ENCODE results near the gene HJURP. TPM values are rescaled to one million over a fixed set of nuclear protein-coding genes. Genes with fewer than 3 reads are reported as not detected.

HJURP gene
- total RNA-seq, 2 experiments from 2014 or later: 139 to 141 TPM

GRCh38 chr2:233845301-233846060 lies 8.9 kb downstream of the HJURP start:
- H3K27me3 Mint-ChIP-seq: no peaks in the 10 kb centered on the region
- ChIA-PET POLR2A (no interaction called here), CTCF (interaction anchor here (0.5 to 1.4 kb wide), 3 partner anchors 11 to 1173 kb away, joined by 3 to 4 read pairs (median 3); no protein-coding TSS in a partner anchor)
- H3K4me3 Mint-ChIP-seq: no peak overlapping the region
- no peaks in the 10 kb centered on the region for H3K9me3 Mint-ChIP-seq
- H3K27ac Mint-ChIP-seq: peak overlapping the region; percentile 65
- peaks cover 56% of the 10 kb centered on the region for H3K4me1 Mint-ChIP-seq
- peaks cover 92% of the 10 kb centered on the region for H3K36me3 Mint-ChIP-seq (ENCODE audit: low read depth)
- no peak for DNase-seq

GRCh38 chr2:233844836-233845235 lies 9.5 kb downstream of the HJURP start:
- Mint-ChIP-seq H3K9me3 (no peaks in the 10 kb centered on the region), H3K4me1 (peaks cover 56% of the 10 kb centered on the region), H3K36me3 (ENCODE audit: low read depth) (peaks cover 93% of the 10 kb centered on the region), H3K27ac (no peak overlapping the region), H3K4me3 (no peak overlapping the region), H3K27me3 (no peaks in the 10 kb centered on the region)
- no peak for DNase-seq
- ChIA-PET POLR2A (no interaction called here), CTCF (interaction anchor here (1.3 kb wide), 1 partner anchor 13 kb away, joined by 4 read pairs; no protein-coding TSS in a partner anchor)

- H3K27me3 Mint-ChIP-seq: no peaks in the 10 kb centered on the region
- CTCF ChIA-PET: interaction anchor here (1.3 kb wide), 1 partner anchor 14 kb away, joined by 4 read pairs; no protein-coding TSS in a partner anchor
Observed at GRCh38 chr2:233844064-233844807, 10.1 kb downstream of the HJURP start.

GRCh38 chr2:233841183-233841582 lies 13.2 kb downstream of the HJURP start:
- Mint-ChIP-seq H3K4me3 (no peak overlapping the region), H3K36me3 (ENCODE audit: low read depth) (peaks cover 89% of the 10 kb centered on the region), H3K4me1 (peaks cover 54% of the 10 kb centered on the region), H3K27me3 (no peaks in the 10 kb centered on the region), H3K27ac (no peak overlapping the region), H3K9me3 (no peaks in the 10 kb centered on the region)
- CTCF ChIA-PET: no interaction called here
- POLR2A ChIA-PET: no interaction called here
- no peak for DNase-seq

More at GRCh38 chr2:233844064-233844807, 10.1 kb downstream of the HJURP start:
- H3K4me1 Mint-ChIP-seq: peaks cover 56% of the 10 kb centered on the region
- peaks cover 90% of the 10 kb centered on the region for H3K36me3 Mint-ChIP-seq (ENCODE audit: low read depth)
- no peak for DNase-seq
- H3K27ac Mint-ChIP-seq: peak overlapping the region; percentile 32
- no peak overlapping the region for H3K4me3 Mint-ChIP-seq
- POLR2A ChIA-PET: no interaction called here
- H3K9me3 Mint-ChIP-seq: no peaks in the 10 kb centered on the region

GRCh38 chr2:233840520-233840919 lies 13.8 kb downstream of the HJURP start:
- ChIA-PET POLR2A (no interaction called here), CTCF (no interaction called here)
- Mint-ChIP-seq H3K36me3 (ENCODE audit: low read depth) (peaks cover 91% of the 10 kb centered on the region), H3K4me1 (peaks cover 52% of the 10 kb centered on the region), H3K9me3 (no peaks in the 10 kb centered on the region), H3K4me3 (no peak overlapping the region), H3K27me3 (no peaks in the 10 kb centered on the region), H3K27ac (no peak overlapping the region)
- no peak for DNase-seq

- no peaks in the 10 kb centered on the region for H3K27me3 Mint-ChIP-seq
- no peak overlapping the region for H3K4me3 Mint-ChIP-seq
- ChIA-PET POLR2A (no interaction called here), CTCF (no interaction called here)
- no peaks in the 10 kb centered on the region for H3K9me3 Mint-ChIP-seq
- H3K36me3 Mint-ChIP-seq (ENCODE audit: low read depth): peaks cover 91% of the 10 kb centered on the region
- H3K4me1 Mint-ChIP-seq: peaks cover 55% of the 10 kb centered on the region
- DNase-seq: no peak
- peak overlapping the region; percentile 22 for H3K27ac Mint-ChIP-seq
Observed at GRCh38 chr2:233839447-233839820, 14.9 kb downstream of the HJURP start.

GRCh38 chr2:233838726-233839446 lies 15.4 kb downstream of the HJURP start:
- POLR2A ChIA-PET: no interaction called here
- peaks cover 55% of the 10 kb centered on the region for H3K4me1 Mint-ChIP-seq
- CTCF ChIA-PET: interaction anchor here (1.7 kb wide), 1 partner anchor 9 kb away, joined by 4 read pairs; no protein-coding TSS in a partner anchor
- no peak overlapping the region for H3K4me3 Mint-ChIP-seq
- H3K9me3 Mint-ChIP-seq: no peaks in the 10 kb centered on the region
- peak overlapping the region; percentile 22 for H3K27ac Mint-ChIP-seq
- no peaks in the 10 kb centered on the region for H3K27me3 Mint-ChIP-seq
- peaks cover 88% of the 10 kb centered on the region for H3K36me3 Mint-ChIP-seq (ENCODE audit: low read depth)
- DNase-seq: no peak

- Mint-ChIP-seq H3K27me3 (no peaks in the 10 kb centered on the region), H3K9me3 (no peaks in the 10 kb centered on the region), H3K27ac (peak overlapping the region; percentile 10), H3K4me3 (no peak overlapping the region), H3K36me3 (ENCODE audit: low read depth) (peaks cover 84% of the 10 kb centered on the region), H3K4me1 (peaks cover 55% of the 10 kb centered on the region)
- CTCF ChIA-PET: interaction anchor here (1.7 kb wide), 1 partner anchor 9 kb away, joined by 4 read pairs; no protein-coding TSS in a partner anchor
- POLR2A ChIA-PET: no interaction called here
- DNase-seq: no peak
Observed at GRCh38 chr2:233838251-233838650, 16.1 kb downstream of the HJURP start.

- peaks cover 80% of the 10 kb centered on the region for H3K36me3 Mint-ChIP-seq (ENCODE audit: low read depth)
- CTCF ChIA-PET: interaction anchor here (1.7 kb wide), 1 partner anchor 10 kb away, joined by 4 read pairs; no protein-coding TSS in a partner anchor
- DNase-seq: no peak
- peaks cover 53% of the 10 kb centered on the region for H3K4me1 Mint-ChIP-seq
- POLR2A ChIA-PET: no interaction called here
- no peak overlapping the region for H3K27ac Mint-ChIP-seq
- no peaks in the 10 kb centered on the region for H3K9me3 Mint-ChIP-seq
- no peak overlapping the region for H3K4me3 Mint-ChIP-seq
- no peaks in the 10 kb centered on the region for H3K27me3 Mint-ChIP-seq
Observed at GRCh38 chr2:233837694-233838229, 16.6 kb downstream of the HJURP start.

- CTCF ChIA-PET: no interaction called here
- no peaks in the 10 kb centered on the region for H3K27me3 Mint-ChIP-seq
- no peak for DNase-seq
- no peak overlapping the region for H3K27ac Mint-ChIP-seq
- H3K4me3 Mint-ChIP-seq: no peak overlapping the region
- H3K9me3 Mint-ChIP-seq: no peaks in the 10 kb centered on the region
- peaks cover 66% of the 10 kb centered on the region for H3K36me3 Mint-ChIP-seq (ENCODE audit: low read depth)
- H3K4me1 Mint-ChIP-seq: peaks cover 43% of the 10 kb centered on the region
- POLR2A ChIA-PET: no interaction called here
Observed at GRCh38 chr2:233836359-233836758, 18.0 kb downstream of the HJURP start.

- H3K27me3 Mint-ChIP-seq: no peaks in the 10 kb centered on the region
- peaks cover 58% of the 10 kb centered on the region for H3K36me3 Mint-ChIP-seq (ENCODE audit: low read depth)
- CTCF ChIA-PET: no interaction called here
- H3K4me1 Mint-ChIP-seq: peaks cover 34% of the 10 kb centered on the region
- H3K27ac Mint-ChIP-seq: no peak overlapping the region
- no peaks in the 10 kb centered on the region for H3K9me3 Mint-ChIP-seq
- POLR2A ChIA-PET: no interaction called here
- H3K4me3 Mint-ChIP-seq: no peak overlapping the region
- no peak for DNase-seq
Observed at GRCh38 chr2:233835230-233836186, 18.8 kb downstream of the HJURP start.

GRCh38 chr2:233833345-233833744 lies 21.0 kb downstream of the HJURP start:
- H3K9me3 Mint-ChIP-seq: no peaks in the 10 kb centered on the region
- no peak for DNase-seq
- no peak overlapping the region for H3K4me3 Mint-ChIP-seq
- H3K27ac Mint-ChIP-seq: no peak overlapping the region
- ChIA-PET CTCF (interaction anchor here (1.3 kb wide), 1 partner anchor 663 kb away, joined by 3 read pairs; the partner anchor contains the start of gene ARL4C), POLR2A (no interaction called here)
- peaks cover 13% of the 10 kb centered on the region for H3K4me1 Mint-ChIP-seq
- no peaks in the 10 kb centered on the region for H3K27me3 Mint-ChIP-seq
- H3K36me3 Mint-ChIP-seq (ENCODE audit: low read depth): peaks cover 39% of the 10 kb centered on the region
